Liver (tissue), 9 donors: ENCODE measurements around the gene ANKRD10. TPM values are rescaled to one million over a fixed set of nuclear protein-coding genes. Genes with fewer than 3 reads are reported as not detected.
"Not testable (repeated sequence)": the region's sequence is repeated elsewhere in the genome, so short reads cannot be mapped to it uniquely, and the experiment has no call there.

ENCODE experiments used
- DNase-seq: peaks from one replicate; pipeline ENCODE4 v3.0.0-alpha.2; 2017; ENCODE audit warnings: low spot score
- H3K27ac ChIP-seq, 2 donors: one replicate each; pipeline ENCODE4 v1.7.0; 2013; ENCODE audit warnings: inconsistent platforms in 2 of 2, low read length in 2 of 2, control low read depth in 1 of 2, low read depth in 1 of 2, mild to moderate bottlenecking in 1 of 2
- H3K27me3 ChIP-seq, 4 donors: one replicate each; pipeline versions ENCODE4 v1.6.1 to v1.7.0; 2013; ENCODE audit warnings: low read length in 3 of 4, inconsistent platforms in 1 of 4, mild to moderate bottlenecking in 1 of 4, moderate library complexity in 1 of 4; ENCODE audit not compliant: control insufficient read depth in 4 of 4, insufficient read depth in 4 of 4
- H3K36me3 ChIP-seq, 4 donors: one replicate each; pipeline versions ENCODE4 v1.6.1 to v1.7.0; 2013; ENCODE audit warnings: low read length in 3 of 4, mild to moderate bottlenecking in 3 of 4, low read depth in 1 of 4, moderate library complexity in 1 of 4; ENCODE audit not compliant: control insufficient read depth in 4 of 4, insufficient read depth in 3 of 4
- H3K4me1 ChIP-seq, 4 donors: one replicate each; pipeline versions ENCODE4 v1.6.1 to v1.7.0; 2013; ENCODE audit warnings: low read length in 3 of 4, mild to moderate bottlenecking in 3 of 4, moderate library complexity in 1 of 4; ENCODE audit not compliant: control insufficient read depth in 4 of 4, insufficient read depth in 4 of 4
- H3K4me3 ChIP-seq, 3 donors: one replicate each; pipeline versions ENCODE4 v1.6.1 to v1.7.0; 2013; ENCODE audit warnings: low read length in 3 of 3, control low read depth in 1 of 3, low read depth in 1 of 3, mild to moderate bottlenecking in 1 of 3
- H3K9ac ChIP-seq, 2 donors: one replicate each; pipeline ENCODE4 v1.7.0; 2013; ENCODE audit warnings: low read length in 2 of 2, mild to moderate bottlenecking in 2 of 2, moderate library complexity in 2 of 2, control low read depth in 1 of 2, low read depth in 1 of 2
- H3K9me3 ChIP-seq, 4 donors: one replicate each; pipeline versions ENCODE4 v1.6.1 to v1.7.0; 2013; ENCODE audit warnings: low read length in 3 of 4; ENCODE audit not compliant: control insufficient read depth in 4 of 4
- CTCF ChIP-seq: fragments of 150-350 bp; IDR thresholded peaks from 2 replicates; pipeline ENCODE4 v1.5.1; 2017; ENCODE audit warnings: improper control_type of control experiment, low read depth, low read length; ENCODE audit not compliant: missing input control
- EGR1 ChIP-seq, 2 donors: IDR thresholded peaks; 2 replicates each; pipeline ENCODE4 v1.6.1; 2016 to 2018; ENCODE audit warnings: antibody characterized with exemption in 2 of 2, low read depth in 2 of 2
- FOXA1 ChIP-seq: IDR thresholded peaks from 2 replicates; pipeline ENCODE4 v1.6.1; 2016; ENCODE audit warnings: antibody characterized with exemption
- FOXA2 ChIP-seq: IDR thresholded peaks from 2 replicates; pipeline ENCODE4 v1.6.1; 2016; ENCODE audit warnings: antibody characterized with exemption
- GABPA ChIP-seq, 2 donors: IDR thresholded peaks in 1 of 2; conservative IDR thresholded peaks in 1 of 2; 2 replicates each; pipeline ENCODE4 v1.6.1; 2016; ENCODE audit warnings: antibody characterized with exemption in 2 of 2, mild to moderate bottlenecking in 1 of 2, moderate library complexity in 1 of 2
- HNF4A ChIP-seq, 2 donors: conservative IDR thresholded peaks; 2 replicates each; pipeline ENCODE4 v1.6.1; 2016; ENCODE audit warnings: antibody characterized with exemption in 2 of 2, mild to moderate bottlenecking in 2 of 2
- HNF4G ChIP-seq: IDR thresholded peaks from 2 replicates; pipeline ENCODE4 v1.6.1; 2016; ENCODE audit warnings: antibody characterized with exemption
- JUND ChIP-seq, 2 donors: IDR thresholded peaks; 2 replicates each; pipeline ENCODE4 v1.6.1; 2016; ENCODE audit warnings: antibody characterized with exemption in 2 of 2
- NR2F2 ChIP-seq: IDR thresholded peaks from 2 replicates; pipeline ENCODE4 v1.6.1; 2016; ENCODE audit warnings: antibody characterized with exemption
- RAD21 ChIP-seq, 2 donors: IDR thresholded peaks; 2 replicates each; pipeline ENCODE4 v1.6.1; 2016; ENCODE audit warnings: antibody characterized with exemption in 2 of 2, mild to moderate bottlenecking in 2 of 2
- RXRA ChIP-seq, 2 donors: IDR thresholded peaks; 2 replicates each; pipeline ENCODE4 v1.6.1; 2017 to 2018; ENCODE audit warnings: antibody characterized with exemption in 2 of 2, mild to moderate bottlenecking in 1 of 2
- SP1 ChIP-seq: IDR thresholded peaks from 2 replicates; pipeline ENCODE4 v1.6.1; 2018; ENCODE audit warnings: antibody characterized with exemption, mild to moderate bottlenecking
- TAF1 ChIP-seq: conservative IDR thresholded peaks from 2 replicates; pipeline ENCODE4 v1.6.1; 2016; ENCODE audit warnings: antibody characterized with exemption, mild to moderate bottlenecking
- WGBS: extraction: QIAGEN DNeasy Blood & Tissue Kit; methylation state at CpG from one replicate; pipeline ENCODE4 v1.1.7; 2013; 5-methylcytosine and 5-hydroxymethylcytosine counted together
- polyA plus RNA-seq, 2 donors: library from polyadenylated mRNA; stranded (reverse) in 1 of 2; unstranded in 1 of 2; fragments of 200-250 nt in 1 of 2; fragments of >200 nt in 1 of 2; fragmentation: Nextera tagmentation in 1 of 2; extraction: Ambion mirVana in 1 of 2; gene quantifications; one replicate each; pipeline versions ENCODE4 v1.2.1 to v1.2.3, GENCODE V29; 2013 to 2015
- total RNA-seq, 2 donors: library from RNA; depleted of rRNA; stranded (reverse); fragments of >200 nt; gene quantifications; one replicate each; pipeline ENCODE4 v1.2.3, GENCODE V29; 2014
- TF ChIP-seq, protein P1 (sequence below): IDR thresholded peaks from 2 replicates; pipeline ENCODE4 v1.6.1; 2016; ENCODE audit warnings: antibody characterized with exemption
- TF ChIP-seq, protein P2 (sequence below): IDR thresholded peaks from 2 replicates; pipeline ENCODE4 v1.6.1; 2016; ENCODE audit warnings: antibody characterized with exemption
- donor health status: healthy.
- donor health status: healthy.
- donor health status: healthy.
- donor health status: healthy.
- donor health status: healthy.

The ANKRD10 gene
- total and polyA plus RNA-seq, 4 donors = 18.8 to 74.1 (median 52.9) TPM

DNA sequence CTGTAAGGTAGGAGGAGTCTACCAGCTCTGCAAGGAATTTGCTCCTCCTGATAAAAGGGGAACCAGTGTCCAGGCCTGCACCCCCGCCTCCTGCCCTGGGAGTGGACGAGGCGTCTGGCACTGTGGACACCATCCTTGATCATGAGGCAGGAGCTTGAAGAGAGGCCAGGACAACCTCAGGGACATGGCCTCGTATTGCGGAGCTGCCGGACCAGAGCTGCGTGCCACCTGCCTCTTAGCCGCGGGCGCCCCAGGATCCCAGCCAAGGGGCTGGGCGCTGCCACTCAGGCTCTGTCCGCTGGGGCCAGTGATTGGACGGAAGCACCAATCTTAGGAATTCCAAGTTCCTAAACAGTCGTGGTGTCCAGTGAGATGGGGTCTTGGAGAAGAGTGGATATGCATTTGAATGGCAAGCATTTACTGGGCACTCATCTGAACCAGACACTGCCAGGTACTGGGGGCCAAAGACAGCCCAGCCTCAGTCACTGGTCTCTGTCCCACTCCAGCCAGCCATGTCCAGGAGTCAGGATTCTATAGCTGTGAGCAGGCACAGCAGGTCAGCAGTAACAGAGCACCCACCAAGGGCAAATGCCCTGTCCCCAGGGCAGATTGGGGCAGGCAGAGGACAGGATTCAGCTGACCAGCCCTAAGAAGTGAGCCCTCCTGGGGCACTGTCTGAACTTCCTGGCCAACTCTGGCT lies 39.1 kb upstream of the ANKRD10 start:
- Histone ChIP-seq H3K9ac (no peak overlapping the region), H3K27ac (no peak overlapping the region)

GRCh38 chr13:110953416-110953815 lies 38.5 kb upstream of the ANKRD10 start:
- DNase-seq = no peak
- WGBS = 91% methylated on average over 12 of the region's 12 CpGs
- TF ChIP-seq RAD21 (IDR thresholded peaks at IDR 0.05) (no peak), HNF4A (conservative IDR thresholded peaks at IDR 0.05) (no peak), EGR1 (IDR thresholded peaks at IDR 0.05; ENCODE audit: low read depth in 2 of 2) (no peak), HNF4G (no peak)
- TF ChIP-seq, protein P1, sequence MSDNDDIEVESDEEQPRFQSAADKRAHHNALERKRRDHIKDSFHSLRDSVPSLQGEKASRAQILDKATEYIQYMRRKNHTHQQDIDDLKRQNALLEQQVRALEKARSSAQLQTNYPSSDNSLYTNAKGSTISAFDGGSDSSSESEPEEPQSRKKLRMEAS = no peak

More for the DNA sequence above, 39.1 kb upstream of the ANKRD10 start:
- no peak overlapping the region for H3K4me3 ChIP-seq
- no peak for DNase-seq
- WGBS = 95% methylated on average over 14 of the region's 14 CpGs
- H3K9me3 ChIP-seq = no peaks in the 10 kb centered on the region
- no peaks in the 10 kb centered on the region for H3K4me1 ChIP-seq
- H3K36me3 ChIP-seq = no peaks in the 10 kb centered on the region
- no peaks in the 10 kb centered on the region for H3K27me3 ChIP-seq
- TF ChIP-seq TAF1 (no peak), FOXA2 (no peak), CTCF (no peak), RAD21 (IDR thresholded peaks at IDR 0.05) (no peak), NR2F2 (no peak)

GRCh38 chr13:110952135-110952534 lies 37.3 kb upstream of the ANKRD10 start:
- H3K4me1 ChIP-seq, H3K9ac ChIP-seq, H3K4me3 ChIP-seq, DNase-seq, H3K9me3 ChIP-seq, H3K36me3 ChIP-seq, H3K27ac ChIP-seq, H3K27me3 ChIP-seq: not testable (repeated sequence)
- WGBS = 83% methylated on average over 6 of the region's 6 CpGs

More at GRCh38 chr13:110953416-110953815, 38.5 kb upstream of the ANKRD10 start:
- H3K9ac ChIP-seq = no peak overlapping the region
- no peaks in the 10 kb centered on the region for H3K9me3 ChIP-seq
- no peaks in the 10 kb centered on the region for H3K36me3 ChIP-seq
- no peaks in the 10 kb centered on the region for H3K4me1 ChIP-seq
- H3K4me3 ChIP-seq = no peak overlapping the region
- H3K27me3 ChIP-seq = no peaks in the 10 kb centered on the region
- H3K27ac ChIP-seq = no peak overlapping the region

DNA sequence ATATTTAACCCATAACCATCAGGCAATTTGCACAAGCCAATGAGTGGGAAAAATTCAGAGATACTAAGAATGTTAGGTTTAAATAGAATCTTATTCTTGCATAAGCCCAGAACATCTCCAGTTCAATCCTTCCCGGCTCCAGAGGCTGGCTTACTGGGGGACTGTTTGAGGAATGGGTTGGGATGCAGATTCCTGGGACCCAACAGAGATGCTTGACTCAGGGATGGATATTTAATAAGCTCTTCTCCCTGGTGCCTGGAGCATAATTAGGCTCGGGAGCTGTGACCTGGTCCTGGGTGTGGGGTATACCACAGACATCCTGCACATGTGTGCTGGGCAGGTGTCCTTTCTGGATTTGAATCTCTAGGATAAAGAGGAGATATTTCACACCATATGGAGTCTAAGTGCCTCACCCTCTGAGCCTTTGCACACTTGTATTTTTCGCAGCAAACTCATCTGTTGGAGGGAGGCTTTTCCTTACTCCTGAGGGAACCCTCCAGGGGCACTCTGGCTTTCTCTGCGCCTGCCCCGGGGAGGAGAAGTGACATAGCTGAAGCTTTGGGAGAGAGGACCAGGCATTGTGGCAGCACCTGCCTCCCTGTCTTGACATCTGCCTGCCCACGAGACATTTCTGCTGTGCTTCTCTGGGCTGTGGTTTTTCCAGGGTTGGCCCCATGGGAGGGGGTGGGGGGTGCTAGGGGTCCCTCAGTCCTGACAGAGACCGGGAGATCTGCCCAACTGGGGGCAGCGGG lies 36.1 kb upstream of the ANKRD10 start:
- H3K4me1 ChIP-seq = no peaks in the 10 kb centered on the region
- no peaks in the 10 kb centered on the region for H3K9me3 ChIP-seq
- WGBS = 82% methylated on average over 8 of the region's 8 CpGs
- no peaks in the 10 kb centered on the region for H3K36me3 ChIP-seq
- H3K27me3 ChIP-seq = peaks cover 0 to 3% (median 0%) of the 10 kb centered on the region in 4 donors
- H3K27ac ChIP-seq = no peak overlapping the region
- H3K9ac ChIP-seq = no peak overlapping the region
- DNase-seq = no peak
- H3K4me3 ChIP-seq = no peak overlapping the region
- TF ChIP-seq FOXA1 (no peak), JUND (IDR thresholded peaks at IDR 0.05) (no peak), RXRA (IDR thresholded peaks at IDR 0.05) (no peak), GABPA (IDR thresholded peaks at IDR 0.05 in 1 of 2, conservative IDR thresholded peaks at IDR 0.05 in 1 of 2) (no peak), SP1 (no peak), CTCF (no peak), TAF1 (no peak), HNF4A (conservative IDR thresholded peaks at IDR 0.05) (no peak), FOXA2 (no peak), RAD21 (IDR thresholded peaks at IDR 0.05) (no peak), NR2F2 (no peak), HNF4G (no peak)
- TF ChIP-seq, protein P1 = no peak
- TF ChIP-seq, protein P2, sequence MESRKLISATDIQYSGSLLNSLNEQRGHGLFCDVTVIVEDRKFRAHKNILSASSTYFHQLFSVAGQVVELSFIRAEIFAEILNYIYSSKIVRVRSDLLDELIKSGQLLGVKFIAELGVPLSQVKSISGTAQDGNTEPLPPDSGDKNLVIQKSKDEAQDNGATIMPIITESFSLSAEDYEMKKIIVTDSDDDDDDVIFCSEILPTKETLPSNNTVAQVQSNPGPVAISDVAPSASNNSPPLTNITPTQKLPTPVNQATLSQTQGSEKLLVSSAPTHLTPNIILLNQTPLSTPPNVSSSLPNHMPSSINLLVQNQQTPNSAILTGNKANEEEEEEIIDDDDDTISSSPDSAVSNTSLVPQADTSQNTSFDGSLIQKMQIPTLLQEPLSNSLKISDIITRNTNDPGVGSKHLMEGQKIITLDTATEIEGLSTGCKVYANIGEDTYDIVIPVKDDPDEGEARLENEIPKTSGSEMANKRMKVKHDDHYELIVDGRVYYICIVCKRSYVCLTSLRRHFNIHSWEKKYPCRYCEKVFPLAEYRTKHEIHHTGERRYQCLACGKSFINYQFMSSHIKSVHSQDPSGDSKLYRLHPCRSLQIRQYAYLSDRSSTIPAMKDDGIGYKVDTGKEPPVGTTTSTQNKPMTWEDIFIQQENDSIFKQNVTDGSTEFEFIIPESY = no peak
